GM18868 (cell line): ENCODE data around the gene SLC41A3.
"Not testable (repeated sequence)": the region's sequence is repeated elsewhere in the genome, so short reads cannot be mapped to it uniquely, and the experiment has no call there.

ENCODE experiments used
- ATAC-seq: cut with Tn5 transposase; IDR thresholded peaks from one replicate; pipeline ENCODE4 v1.9.1; 2021; ENCODE audit warnings: mild to moderate bottlenecking, moderate library complexity; ENCODE audit not compliant: unreplicated experiment

The SLC41A3 gene

DNA sequence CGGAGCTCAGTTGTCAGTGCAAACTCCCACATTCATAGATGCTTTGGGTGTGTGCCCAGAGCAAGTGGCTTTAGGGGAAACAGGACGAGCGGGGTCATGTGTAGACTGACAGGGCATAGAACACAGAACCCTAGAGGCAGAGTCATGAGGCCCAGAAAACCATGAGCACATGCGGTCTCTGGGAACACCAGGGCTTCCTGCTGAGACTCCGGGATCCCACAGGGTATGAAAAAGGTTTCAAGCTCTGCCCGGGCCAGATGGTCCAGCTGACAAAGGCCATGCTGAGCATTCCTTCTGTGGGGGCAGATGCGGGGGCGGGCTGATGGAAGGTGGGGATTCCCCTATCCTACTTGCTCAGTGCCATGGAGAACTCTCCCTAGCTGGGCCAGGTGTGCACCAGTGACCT is 70.2 kb downstream of the SLC41A3 start:
- no peak for ATAC-seq

DNA sequence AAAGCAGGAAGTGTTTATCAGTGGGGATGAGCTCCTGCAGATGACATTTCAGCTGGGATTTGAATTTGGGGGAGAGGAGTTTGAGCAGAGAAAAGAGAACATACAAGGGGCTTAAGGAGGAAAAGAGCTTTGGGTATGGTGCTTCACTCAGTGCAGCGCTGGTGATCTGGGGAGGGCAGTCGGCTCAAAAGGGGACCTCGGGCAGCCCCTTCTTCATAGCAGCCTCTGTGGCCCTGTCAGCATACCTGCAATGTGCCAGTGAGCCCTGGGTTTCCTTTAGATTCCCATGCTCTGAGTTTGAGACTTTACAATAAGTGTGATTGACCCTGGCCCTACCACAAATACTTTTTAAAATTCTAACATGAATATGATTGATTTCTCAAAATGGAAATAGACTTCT is 74.7 kb downstream of the SLC41A3 start:
- ATAC-seq, result no peak

DNA sequence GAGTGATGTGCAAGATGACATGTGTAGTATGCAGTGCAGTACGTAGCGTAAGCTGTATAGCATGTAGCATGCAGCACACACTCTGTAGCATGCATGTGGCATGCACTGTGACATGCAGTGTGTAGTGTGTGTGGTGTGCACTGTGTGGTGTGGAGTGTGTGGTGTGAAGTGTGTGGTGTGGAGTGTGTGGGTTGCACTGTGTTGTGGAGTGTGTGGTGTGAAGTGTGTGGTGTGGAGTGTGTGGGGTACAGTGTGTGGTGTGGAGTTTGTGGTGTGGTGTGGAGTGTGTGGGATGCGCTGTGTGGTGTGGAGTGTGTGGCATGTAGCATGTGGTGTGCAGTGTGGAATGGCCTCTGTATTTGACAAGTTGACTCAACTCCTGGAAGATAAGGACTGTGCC is 75.7 kb downstream of the SLC41A3 start:
- ATAC-seq, result no peak

DNA sequence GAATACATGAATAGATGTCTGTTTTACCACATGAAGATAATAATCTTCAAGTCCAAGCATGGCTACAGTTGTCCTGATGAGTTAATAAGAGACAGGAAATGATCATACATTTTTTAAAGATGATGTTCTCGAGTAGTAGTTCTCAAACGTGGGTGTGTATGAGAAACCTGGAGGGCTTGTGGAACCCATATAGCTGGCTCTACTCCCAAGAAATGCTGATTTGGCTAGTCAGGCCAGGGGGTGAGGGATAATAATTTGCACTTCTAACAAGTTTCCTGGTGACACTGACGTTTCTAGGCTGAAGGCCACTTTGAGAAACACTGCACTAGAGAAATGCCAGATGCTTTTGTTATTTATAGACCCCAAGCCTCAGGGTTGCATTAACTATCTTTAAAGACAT is 78.0 kb downstream of the SLC41A3 start:
- no peak for ATAC-seq

DNA sequence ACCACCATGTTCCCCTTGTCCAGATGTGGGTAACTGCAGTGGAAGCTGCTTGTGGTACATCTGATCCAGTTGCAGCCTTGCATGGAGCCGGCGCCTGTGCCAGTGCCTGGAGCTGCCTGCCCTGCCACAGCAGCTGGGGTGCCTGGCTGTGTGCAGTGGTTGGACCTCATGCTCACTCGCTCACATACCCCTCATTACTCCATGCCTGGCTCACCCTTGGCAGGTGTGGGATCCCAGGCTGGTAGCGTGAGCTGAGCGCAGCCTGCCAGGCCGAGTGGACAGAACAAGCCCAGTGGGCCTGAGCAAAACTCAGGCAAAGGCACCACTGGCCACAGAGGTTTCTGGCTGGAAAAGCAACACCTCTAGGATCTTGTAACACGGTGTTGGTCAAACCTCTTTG is 79.2 kb downstream of the SLC41A3 start:
- ATAC-seq, result no peak

DNA sequence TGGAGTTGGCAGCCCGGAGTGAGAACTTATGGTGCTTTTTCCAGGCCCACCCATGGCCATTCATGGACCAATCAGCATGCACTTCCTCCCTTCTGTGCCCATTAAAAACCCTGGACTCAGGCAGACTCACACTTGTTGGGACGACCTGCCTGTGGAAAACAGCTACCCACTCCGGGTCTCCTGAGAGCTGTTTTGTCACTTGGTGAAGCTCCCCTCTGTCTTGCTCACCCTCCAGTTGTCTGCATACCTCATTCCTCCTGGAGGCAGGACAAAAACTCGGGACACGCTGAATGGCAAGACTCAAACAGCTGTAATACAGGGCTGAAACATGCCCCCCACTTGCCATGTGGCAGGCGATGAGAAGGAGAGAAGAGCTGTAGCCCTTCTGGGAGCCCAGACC is 79.7 kb downstream of the SLC41A3 start:
- ATAC-seq, result no peak

DNA sequence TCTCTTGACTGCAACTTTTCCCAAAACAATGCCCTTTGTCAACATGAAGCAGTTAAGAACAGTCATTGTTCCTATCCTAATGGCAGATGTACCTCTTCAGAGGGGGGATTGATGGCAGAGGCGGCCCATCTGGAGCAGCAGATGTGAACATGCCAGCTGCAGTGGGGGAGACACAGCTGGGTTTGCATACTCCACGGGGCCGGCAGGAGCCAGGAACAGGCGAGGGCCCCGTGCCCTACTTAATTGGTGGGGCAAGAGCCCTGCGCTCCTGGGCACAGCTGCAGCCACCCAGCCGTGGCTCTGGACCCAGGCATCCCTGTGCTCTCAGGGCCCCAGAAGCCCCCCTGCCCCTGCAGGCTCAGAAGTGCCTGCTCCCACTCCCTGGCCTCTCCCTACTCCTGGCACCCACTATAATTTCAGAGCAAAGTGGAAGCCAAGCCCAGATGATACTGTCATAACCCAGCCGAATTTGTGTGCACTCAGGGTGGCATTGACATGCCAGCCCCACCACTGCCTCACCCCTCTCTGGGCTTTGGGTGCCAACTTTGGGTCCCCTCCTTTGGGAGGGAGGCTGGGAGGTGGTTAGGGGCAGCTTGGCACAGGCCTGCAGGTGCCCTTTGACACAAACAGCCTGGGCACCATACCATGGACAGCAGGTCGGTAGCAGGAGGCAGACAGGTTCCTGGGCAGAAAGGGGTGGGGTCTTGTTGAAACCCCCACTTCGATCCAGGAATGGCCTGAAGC is 80.3 kb downstream of the SLC41A3 start:
- no peak for ATAC-seq

DNA sequence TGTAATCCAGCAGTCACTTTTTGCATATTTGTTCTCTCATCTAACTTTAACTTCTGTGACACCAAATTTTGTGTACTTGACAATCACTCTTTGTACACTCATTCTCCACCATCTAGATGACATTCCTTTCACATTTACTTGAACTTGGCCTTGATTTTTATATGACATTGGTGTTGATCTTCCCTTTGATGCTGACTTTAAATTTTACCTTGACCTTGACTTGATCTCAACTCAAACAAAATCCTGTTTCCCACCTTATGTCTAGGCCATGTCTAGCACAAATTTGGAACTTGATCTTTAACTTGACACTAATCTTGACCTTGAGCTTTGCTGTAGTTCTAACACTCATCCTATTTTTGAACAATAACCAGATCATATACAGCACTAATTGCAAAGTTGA is 81.7 kb downstream of the SLC41A3 start:
- no peak for ATAC-seq

DNA sequence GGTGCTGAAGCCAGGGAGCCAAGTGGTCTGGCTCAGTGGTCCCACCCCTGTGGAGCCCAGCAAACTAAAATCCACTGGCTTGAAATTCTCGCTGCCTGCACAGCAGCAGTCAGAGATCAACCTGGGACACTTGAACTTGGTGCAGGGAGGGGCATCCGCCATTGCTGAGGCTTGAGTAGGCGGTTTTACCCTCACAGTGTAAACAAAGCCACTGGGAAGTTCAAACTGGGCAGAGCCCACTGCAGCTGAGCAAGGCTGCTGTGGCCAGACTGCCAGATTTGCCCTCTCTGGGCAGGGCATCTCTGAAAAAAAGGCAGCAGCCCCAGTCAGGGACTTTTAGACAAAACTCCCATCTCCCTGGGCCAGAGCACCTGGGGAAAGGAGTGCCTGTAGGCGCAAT is 87.2 kb downstream of the SLC41A3 start:
- not testable (repeated sequence) for ATAC-seq

DNA sequence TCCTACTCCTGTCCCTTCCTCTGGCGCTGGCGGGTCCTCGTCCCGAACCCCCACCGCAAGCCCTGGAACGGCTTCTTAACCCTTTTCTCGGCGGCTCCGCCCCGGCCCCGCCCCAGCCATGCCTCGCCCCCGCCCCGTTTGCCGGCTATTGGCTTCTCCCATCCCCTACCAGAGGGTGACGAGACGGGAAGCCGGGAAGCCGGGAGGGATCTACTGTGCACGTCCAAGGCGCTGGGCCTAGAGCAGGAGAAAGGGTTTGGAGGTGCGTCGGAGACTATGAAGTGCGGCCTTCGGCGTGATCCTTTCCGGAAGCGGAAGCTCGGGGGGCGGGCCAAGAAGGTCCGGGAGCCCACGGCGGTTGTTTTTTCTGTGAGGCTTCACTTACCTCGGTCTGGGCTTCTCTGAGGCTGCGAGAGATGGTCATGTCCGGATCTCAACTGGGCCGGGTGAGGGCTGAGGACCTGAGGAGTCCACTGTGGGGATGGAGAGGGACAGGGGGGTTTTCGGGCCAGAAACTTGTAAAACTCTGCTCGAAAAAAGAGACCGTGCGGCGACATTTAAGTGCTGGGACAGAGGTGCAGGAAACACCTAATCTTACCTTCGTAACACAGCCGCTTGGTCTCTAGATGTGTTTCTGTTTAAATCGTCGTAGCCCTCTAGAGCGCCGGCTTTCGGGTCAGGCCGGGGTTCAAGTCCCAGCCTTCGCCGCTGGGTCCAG is 93.5 kb downstream of the SLC41A3 start:
- peak; percentile 95 for ATAC-seq

DNA sequence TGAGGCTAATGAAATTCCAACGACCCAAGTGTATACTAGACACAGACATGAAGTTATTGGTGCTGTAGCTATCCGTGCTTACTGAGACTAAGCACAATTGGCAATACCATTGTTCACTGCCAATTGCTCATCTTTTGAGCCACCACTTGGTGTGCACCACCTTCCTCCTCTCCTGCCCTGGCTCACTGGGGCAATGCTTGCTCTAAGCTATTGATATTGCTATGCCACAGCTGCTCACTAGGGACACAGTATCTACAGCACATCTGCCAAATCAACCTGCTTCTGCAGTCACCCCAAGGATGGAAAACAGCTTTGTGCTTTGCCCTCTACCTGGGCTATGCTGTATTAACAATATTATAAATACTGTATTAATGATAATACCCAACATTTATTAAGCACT is 99.0 kb downstream of the SLC41A3 start:
- ATAC-seq, result not testable (repeated sequence)

DNA sequence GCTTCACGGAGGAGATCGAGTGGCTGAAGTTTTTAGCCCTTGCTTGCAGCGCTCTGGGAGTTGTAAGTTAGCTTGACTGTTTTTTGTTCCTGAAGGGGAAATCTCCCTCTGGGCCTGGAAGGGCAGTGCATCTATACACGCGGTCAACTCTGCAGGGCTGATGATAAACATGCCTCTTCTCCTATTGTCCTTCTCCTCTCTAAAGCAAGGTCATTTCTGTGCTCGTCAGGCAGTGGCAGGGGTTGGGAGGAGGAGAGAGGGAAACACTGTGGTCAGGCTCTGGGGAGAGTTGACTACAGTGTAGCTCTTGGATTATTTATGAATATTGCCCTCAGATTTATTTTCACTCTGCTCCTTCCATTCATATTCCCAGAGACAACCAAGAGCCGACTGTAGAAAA is 106.8 kb downstream of the SLC41A3 start:
- ATAC-seq, result not testable (repeated sequence)

DNA sequence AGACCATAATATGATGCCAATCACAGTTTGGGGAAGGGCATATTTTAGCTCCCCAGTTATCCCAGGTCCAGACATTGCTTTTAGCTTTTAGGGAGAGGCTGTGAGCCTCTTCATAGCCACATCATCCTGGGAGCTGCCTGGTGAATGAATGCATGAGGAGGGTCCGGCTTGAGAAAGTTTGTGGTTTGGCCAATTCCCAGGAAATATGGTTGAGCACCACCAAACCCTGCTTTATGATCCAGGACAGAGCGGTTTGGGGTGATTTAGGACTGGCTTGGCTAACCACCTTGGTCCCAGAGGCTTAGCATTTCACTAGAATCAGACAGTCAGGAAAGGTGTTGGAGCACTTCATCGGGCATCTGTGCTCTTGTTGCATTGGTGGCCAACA is 107.9 kb downstream of the SLC41A3 start:
- not testable (repeated sequence) for ATAC-seq

DNA sequence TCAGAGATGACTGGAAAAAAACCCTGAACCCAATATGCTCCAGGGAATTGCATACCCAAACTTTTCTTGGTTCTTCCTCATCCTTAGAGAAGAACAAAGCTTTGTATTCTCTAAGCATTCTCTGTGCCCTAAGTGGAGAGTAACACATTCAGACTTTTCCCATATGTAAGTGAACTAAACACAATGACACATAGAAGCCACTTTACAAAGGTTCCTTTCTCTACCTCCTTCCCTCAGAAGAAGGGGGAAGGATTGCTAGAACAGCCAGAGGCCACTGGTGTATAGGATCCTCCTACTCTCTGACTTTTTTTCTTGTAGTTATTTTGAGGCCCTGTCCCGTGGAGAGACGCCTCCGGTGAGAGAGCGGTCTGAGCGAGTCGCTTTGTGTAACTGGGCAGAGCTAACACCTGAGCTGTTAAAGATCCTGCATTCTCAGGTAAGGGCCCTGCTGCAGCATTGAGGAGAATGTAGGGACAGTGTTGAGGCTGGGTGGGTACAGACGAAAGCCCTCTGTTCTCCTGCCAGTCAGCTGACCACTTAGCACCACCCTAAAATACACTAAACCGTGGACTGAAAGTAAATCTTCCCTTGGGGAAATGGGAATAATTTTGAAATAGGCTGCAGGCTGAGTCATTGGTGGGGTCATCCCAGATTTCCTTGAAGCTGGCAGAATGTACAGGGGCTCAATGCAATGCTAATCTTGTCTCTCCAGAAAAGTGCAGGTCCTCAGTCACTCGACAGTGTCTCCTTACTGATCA is 108.5 kb downstream of the SLC41A3 start:
- not testable (repeated sequence) for ATAC-seq

DNA sequence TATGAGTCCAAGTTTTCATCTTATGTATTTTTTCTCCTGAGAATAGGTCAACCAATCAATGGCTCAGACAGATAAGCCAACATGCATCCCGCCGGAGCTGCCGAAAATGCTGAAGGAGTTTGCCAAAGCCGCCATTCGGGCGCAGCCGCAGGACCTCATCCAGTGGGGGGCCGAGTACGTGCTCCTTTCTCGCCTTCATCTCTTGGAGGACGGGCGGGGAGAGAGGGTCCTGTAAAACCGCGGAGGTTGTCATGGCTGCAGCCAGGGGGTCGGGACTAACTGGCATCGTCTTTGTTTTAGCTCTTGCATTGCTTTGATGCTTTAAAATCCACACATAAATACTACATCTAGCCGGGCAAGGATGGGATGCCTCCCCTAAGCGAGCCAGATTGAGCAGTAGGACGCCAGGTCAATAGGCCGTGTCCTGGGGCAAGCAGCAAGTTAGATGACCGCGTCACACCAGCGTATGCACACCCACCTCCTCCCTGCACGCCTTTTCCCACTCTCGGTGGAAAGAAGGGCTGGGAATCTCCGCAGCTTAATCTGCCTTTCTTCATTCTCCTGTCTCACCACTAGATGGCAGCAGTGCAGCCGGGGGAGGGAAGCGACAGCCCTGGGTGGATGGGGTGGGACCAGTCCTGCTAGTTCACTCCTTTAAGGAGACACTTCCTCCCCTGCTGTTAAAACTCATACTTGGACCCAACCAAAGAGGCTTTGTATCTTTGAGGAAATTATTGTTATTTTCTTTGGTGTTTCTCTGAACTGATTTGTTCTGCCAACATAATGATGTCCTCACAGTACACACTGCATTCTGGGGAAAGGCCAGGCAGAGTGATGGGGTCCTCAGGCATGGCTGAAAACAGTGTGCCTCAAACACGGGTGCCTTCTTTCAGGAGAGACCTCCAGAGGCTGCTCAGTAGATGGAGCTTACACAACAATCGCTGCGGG is 111.7 kb downstream of the SLC41A3 start:
- peak; percentile 65 for ATAC-seq

DNA sequence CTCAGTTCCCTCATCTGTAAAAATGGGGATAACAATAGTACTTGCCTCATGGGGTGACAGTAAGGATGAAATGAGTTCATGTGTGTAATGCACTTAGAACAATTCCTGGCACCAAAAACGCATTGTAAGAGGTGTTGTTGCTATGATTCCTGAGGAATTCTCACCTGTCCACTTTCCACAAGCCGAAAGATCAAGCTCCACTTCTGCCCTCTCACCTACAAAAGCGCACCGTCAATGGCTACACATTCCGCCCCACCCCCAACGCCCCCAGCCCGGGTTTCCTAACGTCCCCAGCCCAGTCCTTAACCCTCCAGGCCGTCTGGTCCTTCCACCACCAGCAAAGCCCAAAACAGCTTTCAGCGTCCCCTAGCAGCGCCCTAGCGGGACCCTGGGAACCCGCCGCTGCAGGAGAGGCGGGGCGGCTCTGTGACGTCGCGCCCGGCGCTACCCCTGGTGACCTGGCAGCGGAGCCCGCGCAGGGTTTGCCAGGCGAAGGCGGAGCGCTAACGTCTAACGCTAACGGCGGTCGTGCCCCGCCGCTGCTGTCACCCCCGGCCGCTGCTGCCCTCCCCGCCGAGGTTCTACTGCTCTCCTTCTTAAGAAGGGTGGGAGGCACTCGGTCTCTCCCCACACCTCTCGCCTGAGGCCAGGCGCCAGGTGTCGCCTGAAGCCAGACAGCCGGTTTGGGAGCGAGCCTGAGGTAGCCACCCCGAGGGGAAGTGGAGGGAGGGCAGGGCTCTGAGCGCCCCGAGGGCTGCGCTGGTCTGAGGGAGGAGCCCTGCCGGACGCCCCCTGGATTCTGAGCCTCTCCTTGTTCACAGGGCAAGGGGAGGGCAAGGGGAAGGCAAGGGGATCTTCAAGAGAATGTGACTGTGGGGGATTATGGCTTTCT is 115.0 kb downstream of the SLC41A3 start, which contains the start of gene ROPN1B:
Gene ROPN1B (plus strand): TSS at position 478 of the 892 bp plus-strand sequence. CDS start 2,877 bp downstream, outside the sequence.
- ATAC-seq, result not testable (repeated sequence)

DNA sequence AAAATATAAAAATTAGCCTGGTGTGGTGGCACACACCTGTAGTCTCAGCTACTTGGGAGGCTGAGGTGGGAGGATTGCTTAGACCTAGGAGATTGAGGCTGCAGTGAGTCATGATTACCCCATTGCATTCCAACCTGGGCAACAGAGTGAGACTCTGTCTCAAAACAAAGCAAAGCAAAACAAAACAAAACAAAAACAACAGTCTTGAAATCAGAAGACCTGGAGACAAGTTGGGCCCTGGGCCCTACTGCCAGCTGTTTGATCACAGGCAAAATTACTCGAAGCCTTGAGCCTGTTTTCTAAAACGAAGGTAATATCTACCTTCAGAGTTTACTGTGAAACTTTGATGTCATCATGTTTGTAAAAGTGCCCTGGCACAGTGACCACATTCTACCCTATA is 115.8 kb downstream of the SLC41A3 start:
- not testable (repeated sequence) for ATAC-seq

DNA sequence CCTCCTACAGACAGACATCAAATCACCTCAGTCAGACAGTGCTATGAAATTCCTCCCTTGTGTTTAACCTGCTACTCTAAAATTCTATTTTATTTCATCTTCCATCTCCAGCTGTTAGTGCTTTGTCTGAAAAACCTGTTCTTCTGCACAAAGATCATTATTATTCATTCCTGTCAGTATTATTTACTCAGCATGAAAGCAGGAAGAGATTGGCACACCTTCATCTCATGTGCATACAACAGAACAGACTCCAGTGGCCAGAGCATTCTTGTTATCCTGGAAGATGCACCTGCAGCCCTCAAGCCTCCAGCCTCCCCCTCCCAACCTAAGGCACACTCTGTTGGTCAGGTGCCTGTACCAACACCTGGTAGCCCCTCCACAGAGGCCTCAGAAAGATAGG is 116.8 kb downstream of the SLC41A3 start:
- ATAC-seq, result no peak

DNA sequence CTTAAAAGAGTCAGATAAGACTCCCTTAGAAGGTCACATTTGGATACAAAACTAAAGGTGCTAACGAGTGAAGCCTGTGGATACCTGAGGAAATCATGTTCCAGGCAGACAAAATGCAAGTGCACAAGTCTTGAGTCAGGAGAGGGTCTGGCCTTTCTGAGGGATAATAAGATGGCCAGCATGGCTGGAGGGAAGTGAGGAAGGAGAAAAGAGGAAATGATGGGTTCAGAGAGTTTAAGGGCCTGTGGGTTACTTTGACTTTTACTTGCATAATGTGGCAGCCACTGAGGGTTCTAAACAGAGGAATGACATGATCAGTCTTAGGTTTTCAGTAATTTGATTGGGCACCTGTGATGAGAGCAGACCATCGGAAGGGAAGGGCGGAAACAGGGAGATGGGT is 118.4 kb downstream of the SLC41A3 start:
- no peak for ATAC-seq
